GM18511 (cell line): ENCODE measurements around the gene ALDH1A1.

Experiments
- ATAC-seq: cut with Tn5 transposase; IDR thresholded peaks from one replicate; pipeline ENCODE4 v1.9.1; 2021; ENCODE audit warnings: mild to moderate bottlenecking, moderate library complexity; ENCODE audit not compliant: unreplicated experiment

ALDH1A1 gene

DNA sequence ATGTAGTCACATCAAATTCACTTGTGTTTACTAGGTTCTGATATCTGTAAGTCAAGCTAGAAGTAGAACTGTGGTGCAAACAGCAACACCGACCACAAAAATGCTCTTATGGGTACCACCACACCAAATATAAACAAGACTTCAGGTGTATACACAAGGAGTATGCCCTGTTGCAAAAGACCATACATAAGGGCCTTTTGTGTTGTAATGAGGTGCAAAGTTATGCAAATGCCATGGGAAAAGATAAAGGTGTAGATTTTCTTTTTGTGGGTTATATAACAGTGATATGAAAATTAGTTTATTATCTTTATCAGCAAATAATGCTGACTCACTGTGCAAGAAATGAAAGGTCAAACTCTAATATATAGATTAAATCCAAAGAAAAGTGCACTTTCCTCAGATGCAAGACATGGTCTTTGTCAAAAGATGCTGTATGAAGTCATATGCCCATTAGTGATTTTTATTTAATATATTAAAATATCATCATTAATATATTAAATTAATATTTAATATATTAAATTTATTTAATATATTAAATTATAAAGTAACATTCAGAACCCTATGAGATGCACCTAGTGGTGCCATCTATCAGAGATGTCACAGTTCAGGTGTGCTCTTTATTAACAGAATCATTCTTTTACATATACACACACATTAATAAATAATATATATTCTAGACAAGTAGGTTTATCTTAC lies 26.7 kb upstream of the ALDH1A1 start:
- ATAC-seq = no peak

DNA sequence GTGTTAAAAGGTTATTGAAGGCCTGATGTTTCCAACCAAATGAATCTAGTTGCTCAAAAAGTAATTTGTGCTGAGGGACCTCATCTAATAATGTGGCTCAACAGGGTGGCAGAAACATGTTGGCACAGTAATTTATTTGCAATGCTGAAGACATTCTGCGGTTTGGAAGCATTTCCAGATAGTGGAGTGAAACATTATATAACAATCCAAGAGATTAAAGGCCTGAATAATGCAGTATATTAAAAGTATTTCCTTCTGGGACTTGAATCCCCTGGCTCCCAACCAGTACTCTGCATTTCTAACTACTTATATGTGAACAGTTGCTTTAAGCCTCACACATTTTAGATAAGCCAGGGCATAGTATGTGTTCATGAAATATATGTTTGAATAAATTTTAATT lies 25.9 kb upstream of the ALDH1A1 start:
- no peak for ATAC-seq

DNA sequence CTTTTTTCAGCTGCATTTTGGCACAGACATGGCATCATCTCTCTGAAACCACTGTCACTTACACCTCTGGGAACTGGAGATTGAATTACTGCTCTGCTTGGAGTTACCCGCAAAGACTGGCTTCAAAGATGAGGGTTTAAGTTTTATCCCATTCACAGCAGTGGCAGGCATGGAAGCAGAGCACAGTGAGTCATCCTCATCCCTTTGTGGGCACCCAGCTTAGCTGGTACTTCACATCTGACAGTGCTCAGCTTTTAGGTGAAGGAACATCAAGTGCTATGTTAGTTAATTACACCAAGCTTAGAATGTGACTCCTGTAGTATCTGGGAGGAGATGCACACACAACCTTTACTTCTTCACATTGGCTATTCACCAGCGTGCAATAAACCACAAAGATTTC lies 24.8 kb upstream of the ALDH1A1 start:
- ATAC-seq = no peak

DNA sequence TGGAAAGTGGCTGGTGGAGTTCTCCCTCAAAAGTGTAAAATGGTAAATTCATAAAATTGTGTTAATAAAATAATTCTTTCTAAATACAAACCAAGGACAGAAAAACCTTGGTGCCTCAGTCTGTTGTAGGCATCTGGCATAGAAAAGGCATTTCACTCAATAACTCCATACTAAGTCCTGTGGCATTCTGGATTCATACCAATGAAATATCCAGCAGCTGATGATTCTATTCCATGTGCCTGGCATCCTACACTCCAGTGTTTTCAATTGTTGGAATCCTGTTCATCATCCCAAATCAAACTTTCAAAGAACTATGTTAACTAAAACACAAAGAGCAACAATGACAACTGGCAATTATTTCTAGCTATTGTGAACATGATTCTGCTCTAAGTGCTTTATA lies 21.6 kb upstream of the ALDH1A1 start:
- ATAC-seq = no peak

DNA sequence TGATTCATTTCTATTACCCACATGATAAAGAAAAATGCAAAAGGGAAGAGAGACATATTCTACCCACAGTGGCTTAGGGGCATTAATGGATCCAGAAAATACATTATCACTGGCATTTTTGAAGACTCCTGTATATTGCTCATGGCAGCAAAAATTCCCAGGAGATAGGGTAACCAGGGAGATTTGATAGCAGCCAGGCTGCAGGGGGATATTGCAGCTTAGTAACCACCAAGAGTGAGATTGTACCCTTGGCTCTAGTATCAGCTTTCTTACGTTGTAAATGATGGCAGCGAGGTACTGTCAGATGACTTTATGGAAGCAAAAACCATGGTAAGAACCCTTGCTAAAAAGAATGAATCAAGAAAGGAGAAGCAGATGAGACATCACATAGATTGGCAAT lies 19.8 kb upstream of the ALDH1A1 start:
- ATAC-seq = no peak

DNA sequence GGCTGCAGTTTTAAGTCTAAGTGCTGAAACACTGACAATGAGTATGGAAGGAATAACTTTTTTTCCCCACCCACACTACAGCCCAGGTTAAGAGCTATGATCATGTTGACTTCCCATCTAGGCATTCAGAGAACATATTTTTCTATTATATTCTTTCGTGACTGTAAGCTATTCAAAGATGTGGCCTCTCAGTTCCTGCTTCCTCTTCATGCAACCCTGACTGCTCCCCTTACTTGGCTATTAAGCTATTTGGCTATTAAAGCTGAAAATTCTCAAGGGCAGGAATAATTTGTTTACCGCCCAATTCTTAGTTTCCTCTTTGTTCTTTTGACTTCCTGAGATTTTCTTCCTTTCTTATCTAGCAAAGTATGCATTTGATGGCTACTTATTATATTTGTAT lies 18.6 kb upstream of the ALDH1A1 start:
- no peak for ATAC-seq

- ATAC-seq = no peak
These were observed 7.6 kb upstream of the ALDH1A1 start for GRCh38 chr9:72960446-72960845.

DNA sequence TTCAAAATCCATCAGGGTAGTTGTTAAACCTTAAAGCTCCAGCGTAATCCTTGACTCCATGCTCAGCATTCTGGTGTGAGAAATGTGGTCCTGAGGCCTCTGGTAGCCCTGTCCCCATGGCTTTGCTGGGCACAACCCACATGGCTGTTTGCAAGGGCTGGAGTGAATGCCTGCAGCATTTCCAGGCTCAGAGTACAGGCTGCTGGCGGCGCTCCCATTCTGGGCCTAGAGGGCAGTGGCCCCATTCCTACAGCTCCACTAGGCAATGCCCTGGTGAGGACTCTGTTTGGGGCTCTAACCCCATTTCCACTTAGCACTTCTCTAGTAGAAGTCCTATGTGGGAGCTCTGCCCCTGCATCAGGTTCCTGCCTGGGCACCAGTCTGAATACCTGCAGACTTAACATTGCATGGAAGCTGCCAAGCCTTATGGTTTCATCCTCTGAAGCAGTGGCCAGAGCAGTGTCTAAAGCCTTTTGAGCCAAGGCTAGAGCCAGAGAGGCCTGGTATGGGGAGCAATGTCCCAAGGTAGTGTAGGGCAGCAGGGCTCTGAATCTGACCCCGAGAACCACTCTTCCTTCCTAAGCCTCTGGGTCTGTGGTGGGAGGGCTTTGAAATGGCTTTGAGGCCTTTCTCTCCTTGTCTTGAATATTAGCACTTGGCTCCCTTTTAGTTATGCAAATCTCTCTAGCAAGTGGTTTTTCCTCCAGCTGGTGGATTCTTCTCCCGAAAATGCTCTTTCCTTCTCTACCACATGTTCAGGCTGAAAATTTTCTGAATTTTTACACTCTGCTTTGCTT lies 5.8 kb upstream of the ALDH1A1 start:
- ATAC-seq = no peak

GRCh38 chr9:72955571-72955970 lies 2.7 kb upstream of the ALDH1A1 start:
- ATAC-seq = no peak

DNA sequence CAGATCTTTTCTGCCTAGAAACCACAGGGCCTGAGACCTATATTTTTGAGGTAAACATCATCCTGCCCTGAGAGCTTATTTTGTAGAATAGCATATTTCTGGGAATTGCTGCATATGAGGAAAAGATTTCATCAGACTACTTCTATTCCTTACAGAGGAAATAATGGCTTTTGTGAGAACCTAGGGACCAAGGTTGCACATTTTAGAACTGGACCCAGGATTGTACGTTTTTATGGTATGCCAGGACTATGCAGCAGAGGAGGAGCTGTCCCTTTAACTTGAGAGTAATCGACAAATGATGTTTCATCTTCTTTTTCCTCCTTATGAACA lies 2.2 kb upstream of the ALDH1A1 start:
- ATAC-seq = no peak

DNA sequence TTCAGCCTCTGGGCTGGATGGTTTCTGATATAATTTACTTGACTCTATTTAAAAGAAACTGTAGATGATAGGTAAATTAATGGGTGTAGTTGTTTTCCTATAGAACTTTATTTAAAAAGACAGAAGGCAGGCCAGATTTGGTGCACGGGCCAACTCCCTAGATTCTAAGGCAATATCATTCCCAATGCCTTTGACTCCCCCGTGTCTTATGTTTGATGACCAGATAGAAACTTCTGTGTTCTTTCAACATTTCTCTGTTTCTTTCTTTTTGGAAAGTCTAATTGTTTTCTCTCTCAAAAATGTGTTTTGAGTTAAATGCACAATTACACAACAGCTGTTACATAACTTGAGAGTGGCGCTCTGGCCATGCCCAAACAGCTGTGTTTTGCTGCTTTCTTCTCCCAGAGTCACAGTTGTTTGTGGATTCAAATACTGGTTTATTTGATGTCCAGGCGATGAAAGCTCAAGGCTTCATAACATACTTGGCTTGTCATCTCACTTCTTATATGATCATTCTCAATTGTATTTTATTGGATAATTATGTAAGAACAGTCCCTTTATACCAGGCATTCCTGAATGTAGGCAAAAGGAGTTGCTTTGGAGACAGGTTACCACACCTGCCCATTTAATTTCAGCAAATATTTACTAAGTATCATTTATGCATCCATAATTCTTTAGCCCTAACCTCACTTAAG lies 1.7 kb upstream of the ALDH1A1 start:
- ATAC-seq = no peak

- no peak for ATAC-seq
These were observed 517 bp downstream of the ALDH1A1 start for GRCh38 chr9:72952381-72952690.

DNA sequence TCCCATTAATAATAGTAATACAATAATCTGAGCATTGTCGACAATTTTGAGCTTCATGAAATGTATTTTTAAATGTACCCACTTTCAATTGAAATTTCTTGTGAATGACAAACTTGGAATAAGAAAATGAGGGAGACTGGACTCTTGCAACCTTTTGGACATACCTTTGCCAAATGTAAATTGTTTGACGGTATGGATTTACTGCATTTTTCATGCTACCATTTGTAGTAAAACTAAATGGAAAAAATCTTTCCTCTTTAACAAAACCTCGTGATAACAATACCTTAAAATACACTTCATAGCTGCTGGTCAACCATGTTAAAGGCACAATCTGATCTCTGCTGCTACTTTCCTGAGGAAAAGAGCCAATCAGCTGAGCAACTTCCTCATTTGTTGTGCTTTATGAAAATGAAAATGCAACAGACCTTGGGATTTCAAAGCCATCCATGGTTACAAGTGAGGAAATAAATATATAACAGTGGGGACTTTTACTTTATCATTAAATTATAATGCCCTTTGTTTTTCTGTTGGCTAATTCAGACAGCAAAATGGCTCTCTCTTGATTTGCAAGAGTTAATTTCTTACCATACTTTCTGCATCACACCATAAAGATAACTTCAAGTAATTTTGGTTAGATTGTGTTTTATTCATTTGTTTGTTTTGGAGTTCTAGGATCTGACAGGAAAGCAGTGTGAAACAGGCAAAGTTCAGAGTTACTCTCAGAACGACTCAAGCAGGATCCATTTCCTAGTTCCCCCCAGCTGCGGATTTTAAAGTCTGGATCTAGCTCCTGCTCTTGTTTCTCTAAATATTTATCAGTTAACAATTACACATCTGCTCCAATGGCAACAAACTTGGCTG lies 1.1 kb downstream of the ALDH1A1 start:
- no peak for ATAC-seq

GRCh38 chr9:72950875-72951442 lies 1.9 kb downstream of the ALDH1A1 start:
- no peak for ATAC-seq

GRCh38 chr9:72949918-72950325 lies 2.9 kb downstream of the ALDH1A1 start:
- no peak for ATAC-seq

DNA sequence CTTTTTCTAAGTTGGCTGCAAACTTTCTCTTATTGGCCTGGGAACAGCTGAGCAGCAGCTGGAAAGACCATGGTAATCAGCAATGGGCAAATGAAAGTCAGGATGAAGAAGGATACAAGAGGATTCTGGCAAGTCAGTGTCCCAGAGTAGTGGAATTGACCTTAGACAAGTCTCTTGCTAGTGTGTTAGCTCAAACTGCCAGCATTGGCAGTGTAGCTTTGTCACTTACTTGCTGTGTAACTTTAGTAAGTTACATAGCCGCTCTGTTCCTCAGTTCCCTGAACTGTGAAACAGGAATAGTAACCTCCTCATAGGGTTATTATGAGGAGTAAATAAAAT lies 3.6 kb downstream of the ALDH1A1 start:
- no peak for ATAC-seq

DNA sequence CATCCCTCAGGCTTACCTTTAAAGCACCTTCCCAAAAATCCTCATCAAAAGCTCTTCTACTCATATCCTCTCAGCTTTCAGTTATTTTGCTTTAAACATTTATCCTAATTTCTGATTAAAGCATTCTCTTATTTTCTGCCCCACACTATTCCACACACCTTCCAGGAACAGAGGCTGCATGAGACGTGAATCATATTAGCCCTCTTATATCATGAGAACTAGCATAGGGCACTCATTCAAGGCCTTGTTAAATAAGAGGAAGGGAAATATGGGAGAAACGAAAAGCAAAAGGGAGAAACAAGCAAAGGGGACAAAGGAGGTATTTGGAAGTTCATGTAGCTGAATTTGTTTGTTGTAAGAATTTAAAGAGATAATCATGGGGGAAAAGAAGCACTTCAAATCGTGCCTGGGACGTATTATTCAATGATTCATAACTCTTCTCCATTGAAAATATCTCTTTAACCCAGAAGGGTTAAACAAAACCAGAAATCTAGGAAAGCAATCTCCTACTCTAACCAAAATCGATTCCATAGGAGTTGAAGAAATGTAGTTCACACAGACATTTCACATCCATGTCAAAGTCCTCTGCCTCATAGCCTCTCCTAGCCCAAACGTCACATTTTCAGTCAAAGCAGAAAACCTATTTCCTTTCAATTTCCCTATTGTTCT lies 4.1 kb downstream of the ALDH1A1 start:
- ATAC-seq = no peak

GRCh38 chr9:72947984-72948465 lies 4.8 kb downstream of the ALDH1A1 start:
- ATAC-seq = no peak

GRCh38 chr9:72946821-72947220 lies 6.0 kb downstream of the ALDH1A1 start:
- no peak for ATAC-seq

GRCh38 chr9:72946318-72946717 lies 6.5 kb downstream of the ALDH1A1 start:
- no peak for ATAC-seq
